ENCODE measurements around the gene TRA2B.
"Not testable (repeated sequence)": the region's sequence is repeated elsewhere in the genome, so short reads cannot be mapped to it uniquely, and the experiment has no call there.

Gene TRA2B

GRCh38 chr3:185927501-185928200, 10.2 kb downstream of the TRA2B start:
- no peak for DNase-seq (ENCODE audit: low read depth)

- no peak for DNase-seq (ENCODE audit: low read depth)
Measured at GRCh38 chr3:185926445-185926844, 11.4 kb downstream of the TRA2B start.

- DNase-seq (ENCODE audit: low read depth) = no peak
Measured at GRCh38 chr3:185925353-185925752, 12.5 kb downstream of the TRA2B start.

- DNase-seq (ENCODE audit: low read depth) = no peak
Measured at GRCh38 chr3:185924375-185924774, 13.4 kb downstream of the TRA2B start.

- no peak for DNase-seq (ENCODE audit: low read depth)
Measured at GRCh38 chr3:185920184-185920583, 17.6 kb downstream of the TRA2B start.

- no peak for DNase-seq (ENCODE audit: low read depth)
Measured at GRCh38 chr3:185916042-185916833, 21.6 kb downstream of the TRA2B start.

GRCh38 chr3:185915642-185916041, 22.2 kb downstream of the TRA2B start:
- DNase-seq (ENCODE audit: low read depth) = no peak

GRCh38 chr3:185914911-185915629, 22.7 kb downstream of the TRA2B start:
- no peak for DNase-seq (ENCODE audit: low read depth)

GRCh38 chr3:185912929-185913901, 24.6 kb downstream of the TRA2B start:
- DNase-seq (ENCODE audit: low read depth) = no peak

GRCh38 chr3:185912512-185912911, 25.3 kb downstream of the TRA2B start:
- no peak for DNase-seq (ENCODE audit: low read depth)

- DNase-seq (ENCODE audit: low read depth) = not testable (repeated sequence)
Measured at GRCh38 chr3:185911076-185911448, 26.8 kb downstream of the TRA2B start.

- not testable (repeated sequence) for DNase-seq (ENCODE audit: low read depth)
Measured at GRCh38 chr3:185910322-185911075, 27.3 kb downstream of the TRA2B start.

- DNase-seq (ENCODE audit: low read depth) = not testable (repeated sequence)
Measured at GRCh38 chr3:185909913-185910312, 27.9 kb downstream of the TRA2B start.

- no peak for DNase-seq (ENCODE audit: low read depth)
Measured at GRCh38 chr3:185900228-185900627, 37.6 kb downstream of the TRA2B start.

- no peak for DNase-seq (ENCODE audit: low read depth)
Measured at GRCh38 chr3:185896636-185897035, 41.2 kb downstream of the TRA2B start.

- no peak for DNase-seq (ENCODE audit: low read depth)
Measured at GRCh38 chr3:185887066-185887465, 50.7 kb downstream of the TRA2B start.

- DNase-seq (ENCODE audit: low read depth) = no peak
Measured at GRCh38 chr3:185884641-185885040, 53.2 kb downstream of the TRA2B start.

- no peak for DNase-seq (ENCODE audit: low read depth)
Measured at GRCh38 chr3:185881926-185882325, 55.9 kb downstream of the TRA2B start.

- no peak for DNase-seq (ENCODE audit: low read depth)
Measured at GRCh38 chr3:185880600-185880999, 57.2 kb downstream of the TRA2B start.

- no peak for DNase-seq (ENCODE audit: low read depth)
Measured at GRCh38 chr3:185878920-185879319, 58.9 kb downstream of the TRA2B start.

- no peak for DNase-seq (ENCODE audit: low read depth)
Measured at GRCh38 chr3:185874119-185874518, 63.7 kb downstream of the TRA2B start.

Data from stimulated activated CD8-positive, alpha-beta memory T cell treated with anti-CD3 and anti-CD28 coated beads, Interleukin-15, amount 100 ng/mL, for 1 hour (primary cell).